ENCODE results near the gene CD2. TPM values are rescaled to one million over a fixed set of nuclear protein-coding genes. Genes with fewer than 3 reads are reported as not detected.

Gene CD2
- total and polyA plus RNA-seq, 11 donors: 0.33 to 9.7 (median 0.61) TPM; not detected in 3

DNA sequence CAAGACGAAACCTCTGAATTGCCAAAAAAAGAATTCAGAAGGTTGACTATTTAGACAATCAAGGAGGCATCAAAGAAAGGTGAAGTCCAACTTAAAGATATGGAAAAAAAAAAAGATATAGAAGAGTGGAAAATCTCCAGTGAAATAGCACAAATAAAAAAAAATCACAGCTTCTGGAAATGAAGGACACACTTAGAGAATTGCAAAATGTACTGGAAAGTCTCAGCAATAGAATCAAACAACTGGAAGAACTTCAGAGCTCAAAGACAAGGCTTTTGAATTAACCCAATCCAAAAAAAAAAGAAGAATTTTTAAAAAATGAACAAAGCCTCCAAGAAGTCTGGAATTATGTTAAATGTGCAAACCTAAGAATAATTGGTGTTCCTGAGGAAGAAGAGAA is 31.8 kb downstream of the CD2 start:
- H3K4me3 ChIP-seq: no peak overlapping the region
- WGBS, 4 donors: 83 to 93% (median 89%) methylated on average over 1 of the region's 1 CpG
- H3K9me3 ChIP-seq: peaks cover 0 to 19% (median 2%) of the 10 kb centered on the region in 12 donors
- no peak overlapping the region for H3K27ac ChIP-seq
- H3K36me3 ChIP-seq: no peaks in the 10 kb centered on the region
- ATAC-seq (no peak), DNase-seq (no peak)
- intact Hi-C loops (cut with DNase I): no loop called here
- TF ChIP-seq, protein P1, sequence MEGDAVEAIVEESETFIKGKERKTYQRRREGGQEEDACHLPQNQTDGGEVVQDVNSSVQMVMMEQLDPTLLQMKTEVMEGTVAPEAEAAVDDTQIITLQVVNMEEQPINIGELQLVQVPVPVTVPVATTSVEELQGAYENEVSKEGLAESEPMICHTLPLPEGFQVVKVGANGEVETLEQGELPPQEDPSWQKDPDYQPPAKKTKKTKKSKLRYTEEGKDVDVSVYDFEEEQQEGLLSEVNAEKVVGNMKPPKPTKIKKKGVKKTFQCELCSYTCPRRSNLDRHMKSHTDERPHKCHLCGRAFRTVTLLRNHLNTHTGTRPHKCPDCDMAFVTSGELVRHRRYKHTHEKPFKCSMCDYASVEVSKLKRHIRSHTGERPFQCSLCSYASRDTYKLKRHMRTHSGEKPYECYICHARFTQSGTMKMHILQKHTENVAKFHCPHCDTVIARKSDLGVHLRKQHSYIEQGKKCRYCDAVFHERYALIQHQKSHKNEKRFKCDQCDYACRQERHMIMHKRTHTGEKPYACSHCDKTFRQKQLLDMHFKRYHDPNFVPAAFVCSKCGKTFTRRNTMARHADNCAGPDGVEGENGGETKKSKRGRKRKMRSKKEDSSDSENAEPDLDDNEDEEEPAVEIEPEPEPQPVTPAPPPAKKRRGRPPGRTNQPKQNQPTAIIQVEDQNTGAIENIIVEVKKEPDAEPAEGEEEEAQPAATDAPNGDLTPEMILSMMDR (IDR thresholded peaks at IDR 0.05): no peak
- TF ChIP-seq POLR2A (IDR thresholded peaks at IDR 0.05): no peak
- H3K27me3 ChIP-seq: peaks cover 0 to 7% (median 0%) of the 10 kb centered on the region in 9 donors
- H3K4me1 ChIP-seq: no peaks in the 10 kb centered on the region

DNA sequence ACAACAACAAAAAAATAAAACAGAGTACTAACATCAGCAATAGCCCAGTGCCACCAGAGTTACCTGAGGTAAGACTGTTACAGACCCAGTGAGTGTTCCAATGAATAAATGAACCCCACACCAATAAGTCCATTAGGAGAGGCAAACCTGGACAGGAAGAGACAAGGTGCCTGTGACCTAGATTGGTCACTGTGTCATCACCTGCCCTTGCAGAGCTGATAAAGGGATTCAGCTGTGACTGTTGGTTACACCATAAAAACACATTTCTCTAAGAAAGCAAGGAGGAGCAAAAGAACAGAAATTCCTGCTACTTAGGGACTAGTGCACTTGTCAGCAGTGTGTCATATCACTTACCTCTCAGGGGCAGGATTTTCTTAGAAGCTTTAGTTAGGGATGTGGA is 37.5 kb downstream of the CD2 start:
- intact Hi-C loops (cut with DNase I): no loop called here
- Histone ChIP-seq H3K27me3 (peaks cover 0 to 1% (median 0%) of the 10 kb centered on the region in 9 donors), H3K27ac (no peak overlapping the region), H3K36me3 (no peaks in the 10 kb centered on the region), H3K9me3 (peaks cover 0 to 8% (median 0%) of the 10 kb centered on the region in 12 donors), H3K4me1 (peaks cover 0 to 13% (median 0%) of the 10 kb centered on the region in 12 donors), H3K4me3 (no peak overlapping the region)
- no peak for DNase-seq
- no peak for ATAC-seq
- TF ChIP-seq, protein P1 (IDR thresholded peaks at IDR 0.05): no peak
- no peak for TF ChIP-seq POLR2A (IDR thresholded peaks at IDR 0.05)

DNA sequence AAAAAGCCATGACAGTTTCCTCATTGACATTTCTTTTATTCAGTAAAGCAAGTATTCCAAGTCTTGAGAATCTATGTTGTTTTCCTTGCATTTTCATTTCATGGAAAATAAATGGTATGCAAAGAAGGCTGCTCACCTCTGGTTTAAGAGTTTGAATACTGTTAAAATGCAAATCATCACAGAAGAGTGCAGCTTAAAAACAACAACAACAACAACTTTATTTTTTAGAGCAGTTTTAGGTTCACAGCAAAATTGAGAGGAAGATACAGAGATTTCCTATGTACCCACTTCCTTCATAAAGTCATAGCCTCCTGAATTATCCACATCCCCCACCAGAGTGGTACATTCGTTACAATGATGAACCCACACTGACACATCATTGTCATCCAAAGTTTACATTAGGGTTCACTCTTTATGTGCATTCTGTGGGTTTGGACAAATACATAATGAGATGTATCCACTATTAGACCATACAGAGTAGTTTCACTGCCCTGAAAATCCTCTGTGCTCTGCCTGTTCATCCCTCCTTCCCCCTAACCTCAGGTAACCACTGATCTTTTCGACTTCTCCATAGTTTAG is 39.2 kb downstream of the CD2 start:
- H3K9me3 ChIP-seq: peaks cover 0 to 3% (median 0%) of the 10 kb centered on the region in 12 donors
- TF ChIP-seq, protein P1 (IDR thresholded peaks at IDR 0.05): no peak
- TF ChIP-seq POLR2A (IDR thresholded peaks at IDR 0.05): no peak
- H3K27me3 ChIP-seq: peaks cover 0 to 14% (median 0%) of the 10 kb centered on the region in 9 donors
- 57 to 76% (median 73%) methylated on average over 2 of the region's 2 CpGs for WGBS, 4 donors
- no peak overlapping the region for H3K4me3 ChIP-seq
- ATAC-seq (no peak), DNase-seq (no peak)
- intact Hi-C loops (cut with DNase I): no loop called here
- H3K27ac ChIP-seq: no peak overlapping the region
- H3K4me1 ChIP-seq: peaks cover 0 to 16% (median 0%) of the 10 kb centered on the region in 12 donors
- H3K36me3 ChIP-seq: no peaks in the 10 kb centered on the region

DNA sequence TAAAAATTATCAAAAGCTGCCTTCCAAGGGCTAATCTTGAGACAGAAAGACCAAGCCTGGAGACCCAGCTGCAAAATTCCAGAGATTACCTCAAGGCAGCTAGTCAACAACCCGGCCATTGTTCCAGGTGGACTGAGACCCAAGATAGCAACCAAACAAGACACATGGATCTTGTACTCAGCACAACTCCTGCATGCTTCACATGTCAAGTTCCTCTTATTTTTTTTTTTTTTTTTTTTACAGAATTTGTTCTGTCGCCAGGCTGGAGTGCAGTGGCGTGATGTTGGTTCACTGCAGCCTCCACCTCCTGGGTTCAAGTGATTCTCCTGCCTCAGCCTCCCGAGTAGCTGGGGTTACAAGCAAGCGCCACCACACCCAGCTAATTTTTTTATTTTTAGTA is 40.1 kb downstream of the CD2 start:
- peaks cover 0 to 3% (median 0%) of the 10 kb centered on the region in 12 donors for H3K9me3 ChIP-seq
- DNase-seq: no peak
- no peak for ATAC-seq
- no peak for TF ChIP-seq POLR2A (IDR thresholded peaks at IDR 0.05)
- TF ChIP-seq, protein P1 (IDR thresholded peaks at IDR 0.05): no peak
- intact Hi-C loops (cut with DNase I): no loop called here
- no peak overlapping the region for H3K4me3 ChIP-seq
- peaks cover 0 to 23% (median 0%) of the 10 kb centered on the region in 12 donors for H3K4me1 ChIP-seq
- peaks cover 0 to 14% (median 0%) of the 10 kb centered on the region in 9 donors for H3K27me3 ChIP-seq
- H3K27ac ChIP-seq: peak overlapping the region in 1 of 12 donors; percentile 12
- 76 to 83% (median 78%) methylated on average over 5 of the region's 5 CpGs for WGBS, 4 donors
- H3K36me3 ChIP-seq: no peaks in the 10 kb centered on the region
